Fibroblast of villous mesenchyme (primary cell): ENCODE results near the gene OPHN1. TPM values are rescaled to one million over a fixed set of nuclear protein-coding genes. Genes with fewer than 3 reads are reported as not detected.
A peak's percentile ranks its signal among the peaks of the same experiment; 100 is the strongest.
"Not testable (repeated sequence)": the region's sequence is repeated elsewhere in the genome, so short reads cannot be mapped to it uniquely, and the experiment has no call there.

Experiments
- DNase-seq: peaks from one replicate; pipeline ENCODE4 v3.0.0-alpha.2; 2010; ENCODE audit warnings: low read depth
- H3K4me3 ChIP-seq: 2 replicates; pipeline ENCODE4 v1.5.1; 2011; ENCODE audit warnings: low read depth, mild to moderate bottlenecking, low read length
- CTCF ChIP-seq: IDR thresholded peaks from 2 replicates; pipeline ENCODE4 v1.5.1; 2012; ENCODE audit warnings: low read depth, mild to moderate bottlenecking, low read length; ENCODE audit not compliant: insufficient read depth
- total RNA-seq: library from RNA; depleted of rRNA; stranded (reverse); fragments of >200 nt; gene quantifications from 2 replicates; pipeline ENCODE4 v1.2.3, GENCODE V29; 2012

The OPHN1 gene
- total RNA-seq, 1 donor: 13.0 TPM

GRCh38 chrX:68355629-68355920 lies 77.7 kb downstream of the OPHN1 start:
- no peak overlapping the region for H3K4me3 ChIP-seq
- TF ChIP-seq CTCF: no peak
- no peak for DNase-seq

- H3K4me3 ChIP-seq: no peak overlapping the region
- DNase-seq: no peak
- TF ChIP-seq CTCF: no peak
Observed at GRCh38 chrX:68354879-68355628, 78.2 kb downstream of the OPHN1 start.

GRCh38 chrX:68345025-68345424 lies 88.3 kb downstream of the OPHN1 start:
- no peak overlapping the region for H3K4me3 ChIP-seq
- no peak for TF ChIP-seq CTCF
- DNase-seq: no peak

GRCh38 chrX:68343551-68343950 lies 89.7 kb downstream of the OPHN1 start:
- no peak for DNase-seq
- TF ChIP-seq CTCF: no peak
- H3K4me3 ChIP-seq: no peak overlapping the region

- H3K4me3 ChIP-seq: no peak overlapping the region
- no peak for TF ChIP-seq CTCF
- no peak for DNase-seq
Observed at GRCh38 chrX:68332201-68332731, 101.0 kb downstream of the OPHN1 start.

GRCh38 chrX:68326841-68327240 lies 106.5 kb downstream of the OPHN1 start:
- not testable (repeated sequence) for H3K4me3 ChIP-seq, DNase-seq

- DNase-seq: peak; percentile 77
- no peak for TF ChIP-seq CTCF
- no peak overlapping the region for H3K4me3 ChIP-seq
Observed at GRCh38 chrX:68307769-68308168, 125.5 kb downstream of the OPHN1 start.
